Measurements from ENCODE around the gene NUP62. TPM values are rescaled to one million over a fixed set of nuclear protein-coding genes. Genes with fewer than 3 reads are reported as not detected.

Gene NUP62
- total RNA-seq, 3 donors from 2014 or later (not counting 1 experiment from before 2014, with no cell fraction given), result 34.2 to 57.4 (median 40.9) TPM

DNA sequence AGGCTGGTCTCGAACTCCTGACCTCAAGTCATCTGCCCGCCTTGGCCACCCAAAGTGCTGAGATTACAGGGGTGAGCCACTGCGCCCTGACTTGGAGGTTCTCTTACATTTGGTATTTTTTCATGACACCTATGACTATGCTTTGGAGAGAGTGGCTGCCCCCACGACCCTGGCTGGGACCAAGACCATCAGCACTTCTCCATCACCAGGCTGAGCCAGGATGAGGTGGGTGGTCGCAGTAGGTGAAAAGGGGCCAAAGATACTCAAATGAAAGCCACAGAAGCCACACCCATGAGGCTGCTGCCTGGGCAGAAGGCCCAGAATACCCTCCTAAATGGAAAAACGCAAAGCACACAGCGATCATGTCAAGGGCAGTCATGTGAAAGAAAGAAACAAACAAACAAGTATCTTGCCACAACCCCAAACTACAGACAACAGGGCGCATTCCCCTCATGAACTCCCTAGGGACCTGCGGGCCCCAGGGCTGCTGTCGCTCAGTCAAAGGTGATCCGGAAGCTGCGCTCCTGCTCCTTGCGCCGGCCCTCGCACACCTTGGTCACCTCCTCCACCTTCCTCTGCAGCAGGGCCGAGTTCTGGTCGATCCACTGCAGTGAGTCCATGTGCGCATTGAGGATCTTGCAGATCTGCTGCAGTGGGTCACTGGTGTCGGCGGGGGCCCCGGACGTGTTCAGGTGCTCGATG is 21.4 kb downstream of the NUP62 start:
- 93% methylated on average over 22 of the region's 23 CpGs for WGBS (ENCODE audit: insufficient coverage)
- intact Hi-C loops (cut with micrococcal nuclease), result no loop called here
- Mint-ChIP-seq H3K27me3 (ENCODE audit: low read depth in 2 of 2) (no peaks in the 10 kb centered on the region), H3K4me3 (no peak overlapping the region), H3K4me1 (peaks cover 9 to 15% of the 10 kb centered on the region in 2 donors), H3K27ac (no peak overlapping the region), H3K36me3 (no peaks in the 10 kb centered on the region), H3K9me3 (no peaks in the 10 kb centered on the region)
- Histone ChIP-seq H3K4me3 (ENCODE audit: low read length) (no peak overlapping the region), H3K27ac (ENCODE audit: low read length) (no peak overlapping the region), H3K27me3 (ENCODE audit: control insufficient read depth, insufficient read depth, low read length) (no peaks in the 10 kb centered on the region), H3K4me1 (ENCODE audit: control insufficient read depth, insufficient read depth, low read length) (peaks cover 13% of the 10 kb centered on the region), H3K36me3 (ENCODE audit: control insufficient read depth, insufficient read depth, low read length) (peaks cover 26% of the 10 kb centered on the region), H3K9me3 (ENCODE audit: control insufficient read depth, insufficient read depth, low read length) (no peaks in the 10 kb centered on the region)
- TF ChIP-seq CTCF (IDR thresholded peaks at IDR 0.05), result no peak
- ATAC-seq (no peak), DNase-seq (no peak)

DNA sequence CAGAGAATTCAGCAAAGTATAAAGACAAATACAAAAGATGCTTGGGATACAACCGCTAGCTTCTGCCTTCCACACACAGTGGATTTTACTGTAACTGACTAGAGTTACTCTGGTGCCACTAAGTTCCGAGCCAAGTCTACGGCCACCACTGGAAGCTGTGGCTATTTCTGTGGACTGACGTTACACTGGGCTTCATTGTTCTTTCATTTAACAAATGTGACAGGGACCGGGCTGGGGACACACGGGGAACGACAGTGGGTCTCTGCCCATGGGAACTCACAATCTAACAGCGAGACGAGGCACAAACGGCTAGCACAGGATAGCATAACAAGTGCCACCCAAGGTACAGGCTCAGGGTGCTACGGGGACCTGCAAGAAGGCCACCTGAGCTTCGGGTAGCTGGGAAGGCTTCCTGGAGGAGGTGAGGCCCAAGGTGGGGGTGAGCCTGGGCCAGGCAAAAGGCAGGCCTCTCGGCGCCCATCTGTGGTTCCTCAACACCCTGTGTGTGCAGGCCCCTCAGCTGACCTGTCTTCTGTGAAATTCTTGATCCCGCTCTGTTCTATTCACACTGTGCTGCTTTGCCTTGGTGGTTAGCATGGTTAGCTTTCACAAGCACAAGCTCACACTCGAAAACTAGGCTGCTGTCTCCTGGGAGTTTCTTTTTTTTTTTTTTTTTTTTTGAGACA is 22.3 kb downstream of the NUP62 start:
- no peaks in the 10 kb centered on the region for H3K36me3 Mint-ChIP-seq
- H3K9me3 Mint-ChIP-seq, result no peaks in the 10 kb centered on the region
- intact Hi-C loops (cut with micrococcal nuclease), result no loop called here
- no peak for TF ChIP-seq CTCF (IDR thresholded peaks at IDR 0.05)
- Histone ChIP-seq H3K27ac (ENCODE audit: low read length) (no peak overlapping the region), H3K4me3 (ENCODE audit: low read length) (no peak overlapping the region), H3K36me3 (ENCODE audit: control insufficient read depth, insufficient read depth, low read length) (peaks cover 23% of the 10 kb centered on the region), H3K27me3 (ENCODE audit: control insufficient read depth, insufficient read depth, low read length) (no peaks in the 10 kb centered on the region), H3K9me3 (ENCODE audit: control insufficient read depth, insufficient read depth, low read length) (no peaks in the 10 kb centered on the region), H3K4me1 (ENCODE audit: control insufficient read depth, insufficient read depth, low read length) (peaks cover 13% of the 10 kb centered on the region)
- no peak for DNase-seq
- no peak for ATAC-seq
- peaks cover 9 to 14% of the 10 kb centered on the region in 2 donors for H3K4me1 Mint-ChIP-seq
- WGBS (ENCODE audit: insufficient coverage), result 94% methylated on average over 16 of the region's 16 CpGs
- H3K4me3 Mint-ChIP-seq, result no peak overlapping the region
- H3K27ac Mint-ChIP-seq, result peak overlapping the region in 1 of 2 donors; percentile 24
- no peaks in the 10 kb centered on the region for H3K27me3 Mint-ChIP-seq (ENCODE audit: low read depth in 2 of 2)

GRCh38 chr19:49904136-49904535 is 25.2 kb downstream of the NUP62 start:
- no peaks in the 10 kb centered on the region for H3K27me3 Mint-ChIP-seq (ENCODE audit: low read depth in 2 of 2)
- no peak for TF ChIP-seq CTCF (IDR thresholded peaks at IDR 0.05)
- H3K4me3 Mint-ChIP-seq, result no peak overlapping the region

More at GRCh38 chr19:49904136-49904535, 25.2 kb downstream of the NUP62 start:
- ATAC-seq (no peak), DNase-seq (no peak)
- H3K27ac Mint-ChIP-seq, result no peak overlapping the region
- 19% methylated on average over 6 of the region's 6 CpGs for WGBS (ENCODE audit: insufficient coverage)
- H3K9me3 Mint-ChIP-seq, result no peaks in the 10 kb centered on the region
- peaks cover 0 to 4% of the 10 kb centered on the region in 2 donors for H3K4me1 Mint-ChIP-seq
- no peak overlapping the region for H3K27ac ChIP-seq (ENCODE audit: low read length)
- H3K4me3 ChIP-seq (ENCODE audit: low read length), result no peak overlapping the region
- H3K36me3 Mint-ChIP-seq, result no peaks in the 10 kb centered on the region
- peaks cover 3% of the 10 kb centered on the region for H3K4me1 ChIP-seq (ENCODE audit: control insufficient read depth, insufficient read depth, low read length)
- H3K9me3 ChIP-seq (ENCODE audit: control insufficient read depth, insufficient read depth, low read length), result no peaks in the 10 kb centered on the region
- intact Hi-C loops (cut with micrococcal nuclease), result no loop called here
- H3K27me3 ChIP-seq (ENCODE audit: control insufficient read depth, insufficient read depth, low read length), result no peaks in the 10 kb centered on the region
- peaks cover 19% of the 10 kb centered on the region for H3K36me3 ChIP-seq (ENCODE audit: control insufficient read depth, insufficient read depth, low read length)

Data from natural killer cell (primary cell).